Measurements from ENCODE around the gene RAI1. TPM values are rescaled to one million over a fixed set of nuclear protein-coding genes. Genes with fewer than 3 reads are reported as not detected.
"Not testable (repeated sequence)": the region's sequence is repeated elsewhere in the genome, so short reads cannot be mapped to it uniquely, and the experiment has no call there.

Gene RAI1
- total RNA-seq, 1 donor from 2014 or later, result 10.4 TPM

DNA sequence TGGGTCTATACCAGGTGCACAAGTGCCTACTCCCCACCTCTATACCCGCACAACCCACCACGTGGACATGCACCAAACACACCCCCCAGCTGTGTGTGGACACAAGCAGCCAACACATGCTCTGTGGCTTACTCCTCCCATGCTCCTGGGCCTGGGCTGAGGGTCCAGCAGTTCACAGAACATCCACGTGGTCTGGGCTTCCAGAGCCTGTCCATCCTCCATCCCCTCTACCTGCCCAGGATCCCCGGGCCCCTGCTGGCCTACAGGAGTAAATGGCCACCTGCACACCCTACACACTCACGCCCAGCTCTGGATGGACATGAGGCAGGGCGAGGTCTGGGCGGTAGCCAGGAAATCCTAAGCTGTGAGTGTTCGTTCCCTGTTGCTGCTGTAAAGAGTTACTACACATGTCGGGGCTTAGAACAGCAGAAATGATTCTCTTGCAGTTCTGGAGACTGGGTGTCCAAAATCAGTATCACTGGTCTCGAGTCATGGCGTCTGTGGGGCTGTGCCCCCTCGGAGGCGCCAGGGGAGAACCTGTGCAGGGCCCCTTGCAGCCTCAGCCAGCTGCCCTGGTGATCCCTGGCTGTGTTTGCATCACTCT is 15.0 kb upstream of the RAI1 start:
- DNase-seq, result no peak

- no peak for DNase-seq
Measured at GRCh38 chr17:17667231-17667630, 14.0 kb upstream of the RAI1 start.

DNA sequence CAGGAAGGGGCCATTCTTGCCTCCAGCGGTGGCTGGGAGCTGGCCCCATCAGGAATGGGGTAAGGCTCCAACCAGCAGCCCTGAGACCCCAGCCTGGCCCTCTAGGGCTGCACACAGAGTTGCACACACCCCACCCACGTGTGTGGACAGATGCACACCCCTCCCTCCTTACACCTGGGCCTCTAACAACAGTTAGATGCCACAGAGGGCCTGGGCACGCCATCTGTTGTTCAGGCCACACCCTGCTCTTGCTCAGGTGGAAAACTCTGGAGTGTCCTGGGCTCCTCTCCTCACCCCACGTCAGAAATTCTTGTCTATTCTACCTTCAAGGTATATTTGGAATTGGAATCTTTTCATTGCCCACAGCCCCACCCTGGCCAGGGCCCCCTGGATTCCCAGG is 13.3 kb upstream of the RAI1 start:
- no peak for DNase-seq

DNA sequence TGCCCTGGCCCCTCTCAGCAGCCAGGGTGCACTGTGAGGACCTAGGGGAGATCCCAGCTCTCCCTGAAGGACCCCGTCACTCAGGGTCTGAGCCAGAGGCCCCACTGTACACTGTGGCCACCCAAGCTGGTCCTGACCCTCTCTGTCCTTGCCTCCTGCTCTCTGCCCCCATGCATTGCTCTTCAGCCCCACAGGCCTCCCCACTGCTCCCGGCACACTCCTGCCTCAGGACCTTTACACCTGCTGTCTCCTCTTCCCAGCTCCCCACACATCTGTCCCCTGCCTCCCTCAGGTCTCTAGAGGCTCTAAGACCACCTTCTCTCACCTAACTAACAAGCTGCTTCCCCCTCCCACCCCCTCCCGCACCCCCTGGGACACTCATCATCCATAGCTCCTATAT is 12.9 kb upstream of the RAI1 start:
- no peak for DNase-seq

DNA sequence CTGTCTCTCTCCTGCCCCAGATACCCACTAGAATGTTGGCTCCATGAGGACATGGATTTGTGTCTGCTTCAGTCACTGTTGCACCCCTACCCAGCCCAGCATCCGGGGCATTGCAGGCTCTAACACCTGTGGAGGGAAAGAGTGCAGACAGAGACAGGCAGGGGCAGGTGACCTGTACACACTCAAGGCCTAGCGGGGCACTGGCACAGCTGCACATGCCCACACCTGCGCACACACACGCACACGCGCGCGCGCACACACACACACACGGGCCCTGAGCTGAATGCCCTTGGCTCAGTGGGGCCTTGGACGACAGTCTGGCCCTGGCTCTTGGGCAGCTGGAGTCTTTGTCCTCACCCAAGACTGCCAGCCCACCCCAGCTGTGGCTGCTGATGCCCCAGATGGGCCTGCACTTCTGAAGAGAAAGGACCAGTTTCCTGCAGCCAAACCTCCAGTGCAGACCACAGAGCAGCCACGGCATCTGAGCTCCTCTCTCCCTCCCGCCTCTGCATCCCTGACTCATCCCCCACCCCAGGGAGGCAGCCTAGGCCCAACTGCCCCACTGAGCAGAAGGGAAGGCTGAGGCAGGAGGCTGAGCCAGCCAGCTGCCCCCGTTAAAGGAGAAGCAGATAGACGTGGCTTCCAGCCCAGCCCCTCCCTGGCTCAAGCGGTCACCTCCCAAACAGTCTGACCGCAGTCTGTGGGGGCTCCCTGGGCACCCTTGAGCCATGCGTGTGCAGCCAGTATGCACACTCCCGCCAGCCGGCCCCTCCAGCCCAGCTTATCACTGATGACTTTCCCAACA is 12.3 kb upstream of the RAI1 start:
- DNase-seq, result no peak

- DNase-seq, result no peak
Measured at GRCh38 chr17:17669580-17670235, 11.6 kb upstream of the RAI1 start.

DNA sequence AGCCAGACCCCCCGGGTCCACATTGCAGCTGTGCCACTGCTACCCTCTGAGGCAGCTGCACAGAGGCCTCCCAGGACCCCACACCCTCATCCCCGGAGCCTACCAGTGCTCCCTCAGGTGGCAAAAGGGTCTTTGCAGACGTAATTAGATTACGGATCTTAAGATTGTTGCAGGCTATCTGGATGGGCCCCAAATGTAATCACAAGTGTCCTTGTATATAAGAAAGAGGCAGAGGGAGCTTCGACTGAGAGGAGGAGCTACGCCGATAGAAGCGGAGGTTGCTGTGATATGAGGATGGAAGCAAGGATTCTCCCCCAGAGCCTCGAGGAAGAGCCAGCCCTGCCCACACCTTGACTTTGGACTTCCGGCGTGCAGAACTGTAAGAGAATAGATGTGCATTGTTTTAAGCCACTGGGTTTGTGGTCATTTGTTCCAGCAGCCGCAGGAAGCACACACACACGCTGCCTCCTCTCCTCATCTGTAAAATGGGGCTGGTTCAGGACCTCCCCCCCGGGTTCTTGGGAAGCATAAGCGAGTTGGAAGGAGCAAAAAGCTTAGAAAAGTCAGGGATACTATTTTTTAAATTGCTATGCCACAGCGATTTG is 10.5 kb upstream of the RAI1 start:
- no peak for DNase-seq

DNA sequence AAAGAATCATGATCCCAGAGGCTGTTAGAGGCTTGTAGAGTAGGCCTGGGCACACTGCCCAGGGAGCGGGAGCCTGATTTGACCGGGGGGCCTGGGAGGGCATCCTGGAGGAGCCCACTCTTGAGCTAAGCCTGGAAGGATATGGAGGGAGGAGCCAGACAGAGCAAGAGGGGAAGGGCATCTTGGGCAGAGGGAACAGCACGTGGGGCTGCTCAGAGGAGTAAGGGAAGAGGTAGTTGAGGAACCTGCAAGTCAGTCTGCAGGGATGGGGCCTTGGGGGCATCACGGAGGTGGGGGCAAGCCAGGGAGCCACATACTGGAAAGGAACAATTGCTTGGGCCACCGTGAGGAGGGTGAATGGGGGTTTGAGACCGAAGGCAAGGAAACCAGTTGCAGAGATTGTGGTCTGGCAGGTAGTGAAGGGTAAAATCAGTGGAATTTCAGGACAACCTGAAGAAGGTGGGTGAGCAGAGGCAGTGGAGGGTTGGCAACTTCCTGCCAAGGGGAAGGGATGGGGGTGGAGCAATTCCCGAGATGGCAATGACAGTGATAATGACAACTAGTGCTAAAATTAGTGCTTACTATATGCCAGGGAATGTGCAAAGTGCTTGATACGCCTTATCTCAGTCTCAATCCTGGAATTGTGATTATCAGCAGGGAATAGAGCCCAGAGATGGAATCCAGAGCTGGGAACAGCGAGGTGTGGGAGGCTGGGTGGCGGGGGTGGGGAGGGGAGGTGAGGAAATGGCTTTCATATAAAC is 9.7 kb upstream of the RAI1 start:
- DNase-seq, result no peak

GRCh38 chr17:17672453-17673368 is 8.5 kb upstream of the RAI1 start:
- no peak for DNase-seq

GRCh38 chr17:17675416-17675815 is 5.8 kb upstream of the RAI1 start:
- DNase-seq, result no peak

GRCh38 chr17:17675925-17676534 is 5.2 kb upstream of the RAI1 start:
- peak; percentile 42 for DNase-seq

DNA sequence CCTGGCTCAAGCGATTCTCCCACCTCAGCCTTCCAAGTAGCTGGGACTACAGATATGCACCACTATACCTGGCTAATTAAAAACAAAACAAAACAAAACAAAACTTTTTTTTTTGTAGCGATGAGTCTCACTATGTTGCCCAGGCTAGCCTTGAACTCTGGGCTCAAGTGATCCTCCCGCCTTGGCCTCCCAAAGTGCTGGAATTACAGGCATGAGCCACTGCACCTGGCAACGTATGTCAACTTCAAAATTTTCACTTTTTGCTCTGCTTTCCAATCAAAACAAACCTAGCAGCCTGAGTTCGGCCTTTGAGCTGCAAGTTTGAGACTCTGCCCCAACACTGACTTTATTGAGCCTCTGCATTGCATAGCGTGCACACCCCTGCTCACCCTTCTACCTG is 4.5 kb upstream of the RAI1 start:
- no peak for DNase-seq

DNA sequence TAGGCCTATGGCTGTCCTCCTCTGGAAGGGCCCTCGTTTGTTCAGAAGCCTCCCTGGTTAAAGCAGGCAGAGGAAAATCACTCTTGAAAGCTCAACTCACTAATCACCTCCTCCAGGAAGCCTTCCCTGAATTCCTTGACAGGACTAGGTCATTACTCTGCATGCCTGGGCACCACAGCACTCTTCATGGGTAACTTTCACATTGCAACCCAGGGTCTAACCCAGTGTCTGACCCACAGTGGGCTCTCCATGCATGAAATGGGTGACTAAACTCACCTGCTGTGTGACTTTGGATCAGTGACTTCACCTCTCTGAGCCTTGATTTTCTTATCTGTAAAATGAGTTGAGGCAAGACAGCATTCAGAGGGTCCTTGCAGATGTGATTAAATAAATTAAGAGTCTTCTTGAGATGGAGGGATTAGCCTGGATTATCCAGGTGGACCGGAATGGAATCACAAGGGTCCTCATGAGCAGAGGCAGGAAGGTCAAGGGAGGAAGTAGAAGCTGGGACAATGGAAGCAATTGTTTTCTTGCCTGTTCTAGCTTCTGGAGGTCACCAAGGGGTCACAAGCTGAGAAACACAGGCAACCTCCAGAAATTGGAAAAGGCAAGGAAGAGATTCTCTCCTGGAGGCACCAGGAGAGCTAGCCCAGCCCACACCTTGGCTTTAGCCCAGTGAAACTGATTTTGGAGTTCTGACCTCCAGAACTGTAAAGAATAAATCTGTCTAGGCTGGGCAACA is 3.8 kb upstream of the RAI1 start:
- DNase-seq, result peak; percentile 40

DNA sequence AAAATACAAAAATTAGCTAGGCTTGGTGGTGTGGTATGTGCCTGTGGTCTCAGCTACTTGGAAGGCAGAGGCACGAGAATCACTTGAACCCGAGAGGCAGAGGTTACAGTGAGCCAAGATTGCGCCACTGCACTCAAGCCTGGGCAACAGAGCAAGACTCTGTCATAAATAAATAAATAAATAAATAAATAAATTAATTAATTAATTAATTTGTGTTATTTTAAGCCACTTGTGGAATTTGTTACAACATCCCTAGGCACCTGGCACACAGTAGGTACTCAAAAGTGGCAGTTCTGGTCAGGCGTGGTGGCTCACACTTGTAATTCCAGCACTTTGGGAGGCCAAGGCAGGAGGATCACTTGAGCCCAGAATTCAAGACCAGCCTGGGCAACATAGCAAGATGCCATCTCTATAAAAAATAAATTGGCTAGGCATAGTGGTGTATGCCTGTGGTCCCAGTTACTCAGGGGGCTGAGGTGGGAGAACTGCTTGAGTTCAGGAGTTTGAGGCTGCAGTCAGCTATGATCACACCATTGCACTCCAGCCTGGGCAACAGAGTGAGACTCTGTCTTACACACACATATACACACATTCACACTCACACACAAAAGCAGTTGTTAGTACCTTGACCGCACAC is 3.1 kb upstream of the RAI1 start:
- DNase-seq, result not testable (repeated sequence)

- DNase-seq, result no peak
Measured at GRCh38 chr17:17679243-17679642, 2.0 kb upstream of the RAI1 start.

- no peak for DNase-seq
Measured at GRCh38 chr17:17679748-17680147, 1.5 kb upstream of the RAI1 start.

DNA sequence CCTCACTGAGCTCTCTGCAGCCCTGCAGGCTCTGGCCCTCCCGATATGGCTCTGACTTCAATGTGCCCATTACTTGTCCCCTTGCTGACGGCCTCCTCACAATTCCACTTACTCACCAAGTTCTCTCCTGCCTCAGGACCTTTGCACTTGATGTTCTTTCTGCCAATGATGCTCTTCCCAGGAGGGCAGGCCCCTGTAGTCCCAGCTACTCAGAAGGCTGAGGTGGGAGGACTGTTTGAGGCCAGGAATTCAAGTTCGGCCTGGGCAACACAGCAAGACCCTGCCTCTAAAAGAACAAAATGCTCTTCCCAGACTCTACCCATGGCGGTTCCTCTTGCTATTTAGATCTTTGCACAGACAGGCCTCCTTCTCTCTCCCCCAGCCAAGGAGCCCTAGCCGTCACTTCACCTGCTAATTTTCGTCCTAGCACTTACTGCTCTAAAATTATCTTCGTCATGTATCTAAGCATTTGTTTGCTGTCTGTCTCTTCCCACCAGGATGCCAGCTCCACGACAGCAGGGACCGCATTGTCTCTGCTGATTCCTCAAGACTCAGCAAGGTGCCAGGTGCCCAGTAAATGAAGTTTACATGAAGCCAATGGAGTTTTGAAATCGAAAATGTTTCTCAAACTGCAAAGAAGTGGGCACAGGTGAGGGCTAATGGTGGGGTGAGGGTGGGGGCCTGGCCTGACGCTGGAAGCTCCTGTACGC is 626 bp upstream of the RAI1 start:
- DNase-seq, result no peak

DNA sequence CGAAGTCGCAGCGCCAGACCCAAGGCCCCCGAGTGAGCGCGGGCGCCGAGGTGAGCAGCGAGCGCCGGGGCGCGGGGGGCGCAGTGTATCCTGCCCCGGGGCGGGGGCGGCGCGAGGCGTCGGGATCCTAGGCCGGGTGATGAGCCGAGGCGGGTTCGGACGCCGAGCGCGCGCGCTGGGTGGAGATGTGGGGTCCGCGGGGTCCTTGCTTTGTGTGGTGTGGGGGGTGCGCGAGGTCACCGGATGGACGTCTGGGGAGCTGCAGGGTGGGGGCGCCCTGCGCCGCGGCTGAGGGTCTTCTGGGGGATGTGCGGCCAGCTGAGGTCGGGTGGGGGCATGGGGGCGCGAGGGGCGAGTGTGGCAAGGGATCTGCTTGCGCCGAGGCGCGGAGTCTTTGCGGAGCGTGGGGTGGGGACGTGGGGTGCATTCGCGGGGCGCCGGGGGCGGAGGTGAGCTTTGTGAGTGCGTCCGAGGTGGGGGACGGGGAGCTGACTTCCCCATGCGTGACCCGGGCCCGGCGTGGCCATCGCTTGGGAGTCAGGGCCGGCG is 560 bp downstream of the RAI1 start:
- peak; percentile 52 for DNase-seq

- peak; percentile 43 for DNase-seq
Measured at GRCh38 chr17:17682293-17682736, 1.1 kb downstream of the RAI1 start.

Data from dermis blood vessel endothelial cell (primary cell).